Measurements from ENCODE around the gene TRIM14.

TRIM14 gene

GRCh38 chr9:98118640-98119601 is at the start of gene TRIM14:
Gene TRIM14, minus strand, starts transcription at chr9:98119222. Its CDS starts 34 bp downstream, at chr9:98119188.
- peak; percentile 44 for DNase-seq (ENCODE audit: low read depth)

- DNase-seq (ENCODE audit: low read depth): no peak
Measured at GRCh38 chr9:98168153-98168780, 49.2 kb upstream of the TRIM14 start.

GRCh38 chr9:98164912-98165311 is 45.9 kb upstream of the TRIM14 start:
- no peak for DNase-seq (ENCODE audit: low read depth)

- no peak for DNase-seq (ENCODE audit: low read depth)
Measured at GRCh38 chr9:98162613-98163012, 43.6 kb upstream of the TRIM14 start.

- DNase-seq (ENCODE audit: low read depth): no peak
Measured at GRCh38 chr9:98161851-98162250, 42.8 kb upstream of the TRIM14 start.

GRCh38 chr9:98159790-98160189 is 40.8 kb upstream of the TRIM14 start:
- no peak for DNase-seq (ENCODE audit: low read depth)

GRCh38 chr9:98159301-98159700 is 40.3 kb upstream of the TRIM14 start:
- no peak for DNase-seq (ENCODE audit: low read depth)

- no peak for DNase-seq (ENCODE audit: low read depth)
Measured at GRCh38 chr9:98158071-98158831, 39.2 kb upstream of the TRIM14 start.

- no peak for DNase-seq (ENCODE audit: low read depth)
Measured at GRCh38 chr9:98157372-98157771, 38.4 kb upstream of the TRIM14 start.

- no peak for DNase-seq (ENCODE audit: low read depth)
Measured at GRCh38 chr9:98154678-98155077, 35.7 kb upstream of the TRIM14 start.

- no peak for DNase-seq (ENCODE audit: low read depth)
Measured at GRCh38 chr9:98152526-98152925, 33.5 kb upstream of the TRIM14 start.

GRCh38 chr9:98150721-98151120 is 31.7 kb upstream of the TRIM14 start:
- DNase-seq (ENCODE audit: low read depth): no peak

GRCh38 chr9:98150164-98150563 is 31.1 kb upstream of the TRIM14 start:
- no peak for DNase-seq (ENCODE audit: low read depth)

GRCh38 chr9:98149422-98149821 is 30.4 kb upstream of the TRIM14 start:
- no peak for DNase-seq (ENCODE audit: low read depth)

GRCh38 chr9:98148486-98148885 is 29.5 kb upstream of the TRIM14 start:
- DNase-seq (ENCODE audit: low read depth): no peak

GRCh38 chr9:98147582-98147981 is 28.6 kb upstream of the TRIM14 start:
- no peak for DNase-seq (ENCODE audit: low read depth)

- DNase-seq (ENCODE audit: low read depth): no peak
Measured at GRCh38 chr9:98146101-98146991, 27.3 kb upstream of the TRIM14 start.

GRCh38 chr9:98144631-98145030 is 25.6 kb upstream of the TRIM14 start:
- DNase-seq (ENCODE audit: low read depth): no peak

- no peak for DNase-seq (ENCODE audit: low read depth)
Measured at GRCh38 chr9:98144076-98144475, 25.1 kb upstream of the TRIM14 start.

GRCh38 chr9:98142925-98143481 is 24.0 kb upstream of the TRIM14 start:
- no peak for DNase-seq (ENCODE audit: low read depth)
